ENCODE measurements around the gene ANXA8. TPM values are rescaled to one million over a fixed set of nuclear protein-coding genes. Genes with fewer than 3 reads are reported as not detected.

ANXA8 gene
- total RNA-seq, 3 donors from 2014 or later: 0.19 TPM; not detected in 2

DNA sequence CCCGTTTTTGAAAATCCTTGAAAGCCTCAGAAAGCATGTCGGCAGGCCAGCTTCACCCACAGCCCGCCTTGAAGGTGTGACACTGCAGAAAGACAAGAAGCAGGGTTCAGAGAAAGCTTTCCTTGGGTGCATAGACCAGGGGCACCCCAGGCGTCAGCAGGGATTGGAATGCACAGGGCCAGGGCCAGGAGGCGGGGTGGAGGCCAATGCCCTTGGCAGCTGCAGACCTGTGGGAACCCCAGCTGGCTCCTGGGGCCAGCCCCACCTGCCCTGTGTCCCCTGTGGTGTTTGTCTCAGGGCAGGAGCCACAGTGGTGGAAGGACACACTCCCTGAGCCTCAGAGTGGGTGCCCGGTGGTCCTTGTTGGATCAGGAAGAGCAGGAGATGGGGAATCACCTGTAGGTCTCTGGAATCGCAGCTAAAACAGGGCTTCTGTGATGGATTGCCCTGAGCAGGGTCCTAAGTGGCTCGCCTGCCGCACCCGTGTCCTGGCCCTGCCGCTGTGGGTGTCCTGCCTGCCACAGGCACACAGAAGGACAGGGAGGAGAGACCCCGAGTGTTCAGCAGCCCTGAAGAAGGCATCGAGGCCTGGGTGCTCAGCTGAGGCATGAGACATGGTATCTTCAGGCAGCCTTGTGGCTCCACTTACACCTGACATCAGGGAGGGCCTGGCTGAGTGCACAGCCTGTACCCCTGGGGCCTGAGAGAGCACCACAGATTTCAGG, 32.5 kb downstream of the ANXA8 start:
- ATAC-seq (no peak), DNase-seq (no peak)
- TF ChIP-seq, protein P1, sequence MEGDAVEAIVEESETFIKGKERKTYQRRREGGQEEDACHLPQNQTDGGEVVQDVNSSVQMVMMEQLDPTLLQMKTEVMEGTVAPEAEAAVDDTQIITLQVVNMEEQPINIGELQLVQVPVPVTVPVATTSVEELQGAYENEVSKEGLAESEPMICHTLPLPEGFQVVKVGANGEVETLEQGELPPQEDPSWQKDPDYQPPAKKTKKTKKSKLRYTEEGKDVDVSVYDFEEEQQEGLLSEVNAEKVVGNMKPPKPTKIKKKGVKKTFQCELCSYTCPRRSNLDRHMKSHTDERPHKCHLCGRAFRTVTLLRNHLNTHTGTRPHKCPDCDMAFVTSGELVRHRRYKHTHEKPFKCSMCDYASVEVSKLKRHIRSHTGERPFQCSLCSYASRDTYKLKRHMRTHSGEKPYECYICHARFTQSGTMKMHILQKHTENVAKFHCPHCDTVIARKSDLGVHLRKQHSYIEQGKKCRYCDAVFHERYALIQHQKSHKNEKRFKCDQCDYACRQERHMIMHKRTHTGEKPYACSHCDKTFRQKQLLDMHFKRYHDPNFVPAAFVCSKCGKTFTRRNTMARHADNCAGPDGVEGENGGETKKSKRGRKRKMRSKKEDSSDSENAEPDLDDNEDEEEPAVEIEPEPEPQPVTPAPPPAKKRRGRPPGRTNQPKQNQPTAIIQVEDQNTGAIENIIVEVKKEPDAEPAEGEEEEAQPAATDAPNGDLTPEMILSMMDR (IDR thresholded peaks at IDR 0.05): no peak
- intact Hi-C loops (cut with DNase I, micrococcal nuclease): no loop called here
- H3K9me3 ChIP-seq: peaks cover under 1% of the 10 kb centered on the region
- H3K36me3 ChIP-seq (ENCODE audit: low read depth): no peaks in the 10 kb centered on the region
- no peaks in the 10 kb centered on the region for H3K4me1 ChIP-seq (ENCODE audit: low read depth)
- no peak overlapping the region for H3K4me3 ChIP-seq

DNA sequence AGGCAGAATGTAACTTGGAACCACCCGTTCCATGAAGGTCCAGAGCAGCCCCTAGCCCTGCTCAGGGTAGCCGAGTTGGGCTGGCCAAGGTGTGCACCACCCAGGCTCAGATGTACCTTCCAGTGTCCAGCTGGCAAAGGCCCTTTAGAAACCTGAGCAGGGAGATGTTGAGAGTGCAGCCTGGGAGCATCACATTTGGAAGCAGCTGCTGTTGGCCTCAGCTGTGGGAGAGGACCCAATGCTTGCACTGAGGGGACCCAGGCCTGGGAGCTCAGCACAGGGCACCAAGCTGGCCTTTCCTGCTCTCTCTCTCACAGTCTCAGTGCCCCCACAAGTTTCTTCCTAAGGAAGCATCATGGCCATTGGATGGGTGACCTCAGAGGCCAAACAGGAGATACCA, 33.5 kb downstream of the ANXA8 start:
- H3K36me3 ChIP-seq (ENCODE audit: low read depth): no peaks in the 10 kb centered on the region
- TF ChIP-seq, protein P1 (IDR thresholded peaks at IDR 0.05): no peak
- no peak overlapping the region for H3K4me3 ChIP-seq
- H3K9me3 ChIP-seq: peaks cover 11% of the 10 kb centered on the region
- no peaks in the 10 kb centered on the region for H3K4me1 ChIP-seq (ENCODE audit: low read depth)
- DNase-seq: no peak
- intact Hi-C loops (cut with DNase I, micrococcal nuclease): no loop called here
- ATAC-seq: no peak

DNA sequence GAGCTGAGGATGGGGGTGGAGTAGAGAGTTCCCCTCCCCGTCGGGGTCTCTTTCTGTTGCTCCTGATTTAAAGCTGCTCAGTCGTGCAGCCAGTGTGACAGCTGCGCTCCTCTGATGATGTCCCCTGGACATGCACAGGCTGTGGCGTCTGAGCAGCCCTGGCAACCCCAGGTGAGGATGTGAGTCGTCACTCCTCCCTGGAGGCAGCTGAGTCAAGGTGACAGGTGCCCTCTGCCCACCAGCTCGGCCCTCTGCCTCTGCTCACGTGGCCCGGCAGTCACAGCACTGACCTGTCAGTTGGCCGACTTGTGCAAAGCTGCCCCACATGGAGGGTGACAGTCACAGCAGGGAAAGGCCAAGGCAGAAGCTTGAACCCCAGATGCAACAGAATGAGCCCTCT, 33.9 kb downstream of the ANXA8 start:
- intact Hi-C loops (cut with DNase I, micrococcal nuclease): no loop called here
- Histone ChIP-seq H3K4me3 (no peak overlapping the region), H3K36me3 (ENCODE audit: low read depth) (no peaks in the 10 kb centered on the region), H3K9me3 (peaks cover 15% of the 10 kb centered on the region), H3K4me1 (ENCODE audit: low read depth) (no peaks in the 10 kb centered on the region)
- DNase-seq (no peak), ATAC-seq (no peak)
- TF ChIP-seq, protein P1 (IDR thresholded peaks at IDR 0.05): no peak

DNA sequence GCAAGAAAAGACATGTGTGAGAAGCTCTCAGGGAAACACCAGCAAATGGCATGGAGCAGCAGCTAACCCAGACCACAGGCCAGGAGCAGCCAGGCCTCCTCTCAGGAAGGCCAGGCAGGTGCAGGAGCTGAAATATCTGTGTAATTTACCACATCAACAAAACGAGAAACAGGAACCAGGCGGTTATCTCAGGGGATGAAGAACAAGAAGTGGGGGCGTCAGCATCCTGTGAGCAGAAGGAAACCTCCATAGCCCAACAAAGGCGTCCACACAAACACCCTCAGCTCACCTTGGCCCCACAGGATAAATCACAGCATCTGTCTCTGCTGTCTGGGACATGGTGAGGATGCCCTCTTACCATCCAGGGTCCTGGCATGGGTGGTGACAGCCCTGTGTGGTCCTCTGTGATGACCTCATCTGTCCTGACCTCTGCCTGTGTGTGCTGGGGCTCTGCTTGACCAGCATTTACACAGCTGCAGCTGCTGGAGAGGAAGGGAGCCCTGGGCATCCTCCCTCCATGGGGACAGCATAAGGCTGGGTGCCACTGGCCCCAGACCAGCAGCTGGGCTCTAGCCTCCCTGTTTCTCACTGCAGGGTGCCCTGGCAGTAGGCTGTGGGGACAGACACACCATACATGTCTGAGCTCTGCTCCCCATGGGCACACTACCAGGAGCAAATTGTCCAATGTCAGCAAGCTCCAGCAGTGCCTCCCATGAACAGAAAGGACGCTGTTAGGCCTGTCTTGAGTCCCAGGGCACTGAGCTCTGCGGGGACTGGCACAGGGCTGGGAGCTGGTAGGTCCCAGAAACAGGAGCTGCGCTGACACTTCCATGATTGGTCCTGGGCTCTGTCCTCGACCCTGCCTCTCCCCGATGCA, 34.6 kb downstream of the ANXA8 start:
- DNase-seq (no peak), ATAC-seq (no peak)
- TF ChIP-seq, protein P1 (IDR thresholded peaks at IDR 0.05): no peak
- intact Hi-C loops (cut with DNase I, micrococcal nuclease): no loop called here
- Histone ChIP-seq H3K4me1 (ENCODE audit: low read depth) (no peaks in the 10 kb centered on the region), H3K36me3 (ENCODE audit: low read depth) (no peaks in the 10 kb centered on the region), H3K9me3 (peaks cover 20% of the 10 kb centered on the region), H3K4me3 (no peak overlapping the region)

DNA sequence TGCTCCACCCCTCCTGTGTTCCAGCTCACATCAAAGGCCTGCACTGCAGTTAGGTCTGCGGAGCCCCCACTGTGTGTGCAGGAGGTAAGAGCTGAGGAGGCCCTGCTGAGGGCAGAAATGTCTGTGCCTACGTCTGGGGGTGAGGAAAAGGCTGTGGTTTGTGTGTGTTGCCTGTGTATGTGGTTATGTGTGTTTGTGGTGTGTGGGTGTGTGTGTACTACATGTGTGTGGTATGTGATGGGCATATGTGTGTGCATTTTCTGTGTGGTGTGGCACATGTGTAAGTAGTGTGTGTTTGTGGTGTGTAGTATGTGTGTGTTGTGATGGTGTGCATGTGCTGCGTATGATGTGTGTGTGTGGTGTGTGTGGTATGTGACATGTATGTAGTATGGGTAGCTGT, 36.2 kb downstream of the ANXA8 start:
- DNase-seq (no peak), ATAC-seq (no peak)
- Histone ChIP-seq H3K4me3 (no peak overlapping the region), H3K4me1 (ENCODE audit: low read depth) (no peaks in the 10 kb centered on the region), H3K9me3 (peaks cover 20% of the 10 kb centered on the region), H3K36me3 (ENCODE audit: low read depth) (no peaks in the 10 kb centered on the region)
- TF ChIP-seq, protein P1 (IDR thresholded peaks at IDR 0.05): no peak
- intact Hi-C loops (cut with DNase I, micrococcal nuclease): no loop called here
